Gastroesophageal sphincter (tissue), 3 donors: ENCODE measurements around the gene TDRD10.

Experiments
- CTCF ChIP-seq, 4 experiments: fragments of 200-600 bp in 2 of 4; fragments of 450-650 bp in 2 of 4; sonication (generic) in 1 of 4; IDR thresholded peaks; one replicate each; pipeline ENCODE4 v1.5.1; 2017 to 2019; ENCODE audit warnings: antibody characterized with exemption in 4 of 4, mild to moderate bottlenecking in 2 of 4, moderate library complexity in 2 of 4
- POLR2A ChIP-seq, 2 donors: fragments of 450-650 bp; IDR thresholded peaks; one replicate each; pipeline ENCODE4 v1.6.1; 2017; ENCODE audit warnings: antibody characterized with exemption in 2 of 2, mild to moderate bottlenecking in 2 of 2, moderate library complexity in 1 of 2

- TF ChIP-seq CTCF (IDR thresholded peaks at IDR 0.05) (no peak), POLR2A (IDR thresholded peaks at IDR 0.05) (no peak)
These were observed 69.4 kb downstream of the TDRD10 start for GRCh38 chr1:154571244-154571963.
